GM19324 (cell line): ENCODE data around the gene MFNG.

ENCODE experiments used
- ATAC-seq: cut with Tn5 transposase; IDR thresholded peaks from one replicate; pipeline ENCODE4 v1.9.1; 2021; ENCODE audit warnings: mild to moderate bottlenecking, moderate library complexity; ENCODE audit not compliant: unreplicated experiment, low FRiP score

MFNG gene

GRCh38 chr22:37427711-37428635, 58.2 kb downstream of the MFNG start:
- no peak for ATAC-seq

GRCh38 chr22:37427135-37427710, 59.0 kb downstream of the MFNG start, which contains the start of gene ELFN2:
Gene ELFN2, minus strand, starts transcription at chr22:37427479. Its CDS starts 51,945 bp downstream, at chr22:37375534.
- ATAC-seq: no peak

GRCh38 chr22:37426706-37427134, 59.5 kb downstream of the MFNG start:
- ATAC-seq: no peak

- ATAC-seq: no peak
Measured at GRCh38 chr22:37425800-37426705, 60.1 kb downstream of the MFNG start.

GRCh38 chr22:37425369-37425768, 60.8 kb downstream of the MFNG start:
- ATAC-seq: no peak

GRCh38 chr22:37423283-37423682, 62.9 kb downstream of the MFNG start:
- ATAC-seq: no peak

GRCh38 chr22:37421468-37421877, 64.7 kb downstream of the MFNG start:
- ATAC-seq: no peak

GRCh38 chr22:37420686-37421467, 65.3 kb downstream of the MFNG start:
- ATAC-seq: no peak

GRCh38 chr22:37419969-37420685, 66.1 kb downstream of the MFNG start:
- no peak for ATAC-seq

- no peak for ATAC-seq
Measured at GRCh38 chr22:37419370-37419968, 66.7 kb downstream of the MFNG start.
